PFSK-1 (cell line): ENCODE data around the gene SPEF2.

Source experiments
- POLR2AphosphoS5 ChIP-seq: IDR thresholded peaks from 2 replicates; pipeline ENCODE4 v1.6.1; 2012; ENCODE audit warnings: low read depth, mild to moderate bottlenecking, control low read depth, low read length, moderate library complexity
- REST ChIP-seq, 2 experiments: IDR thresholded peaks; 2 replicates each; pipeline versions ENCODE4 v1.6.1 to v1.8.0; 2011 to 2012; ENCODE audit warnings: low read depth in 2 of 2, low read length in 2 of 2, control low read depth in 1 of 2, inconsistent platforms in 1 of 2, mild to moderate bottlenecking in 1 of 2, moderate library complexity in 1 of 2; ENCODE audit not compliant: insufficient read depth in 1 of 2
- TAF1 ChIP-seq: IDR thresholded peaks from 2 replicates; pipeline ENCODE4 v1.6.1; 2012; ENCODE audit warnings: low read length, control low read depth, borderline replicate concordance; ENCODE audit not compliant: insufficient read depth

- no peak for TF ChIP-seq REST (IDR thresholded peaks at IDR 0.05; ENCODE audit: insufficient read depth in 1 of 2, low read depth in 2 of 2, low read length in 2 of 2)
- no peak for TF ChIP-seq TAF1
- TF ChIP-seq POLR2AphosphoS5 = no peak
Measured at GRCh38 chr5:35854248-35854647, 236.6 kb downstream of the SPEF2 start.
